Measurements from ENCODE around the gene ZNF618. TPM values are rescaled to one million over a fixed set of nuclear protein-coding genes. Genes with fewer than 3 reads are reported as not detected.

The ZNF618 gene
- total and polyA plus RNA-seq, 2 experiments from 2014 or later, result 12.1 to 22.1 TPM

DNA sequence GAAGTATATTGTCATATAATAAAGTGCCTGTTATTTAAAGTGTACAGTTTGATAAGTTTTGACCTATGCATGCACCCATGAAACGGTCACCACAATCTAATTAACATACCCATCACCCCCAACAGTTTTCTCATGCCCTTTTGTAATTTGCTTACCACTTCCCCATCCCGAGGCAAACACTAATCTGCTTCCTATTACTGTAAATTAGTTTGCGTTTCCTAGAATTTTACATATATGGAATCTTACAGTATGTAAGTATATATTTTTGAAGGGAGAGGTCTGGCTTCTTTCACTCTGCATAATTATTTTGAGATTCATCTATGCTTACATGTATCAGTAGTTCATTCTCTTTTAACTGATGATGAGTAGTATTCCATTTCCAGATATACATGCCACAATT lies 145.5 kb downstream of the ZNF618 start:
- Histone ChIP-seq H3K4me1 (ENCODE audit: insufficient read depth) (no peaks in the 10 kb centered on the region), H3F3A (replicated peaks; ENCODE audit: low read depth) (no peaks in the 10 kb centered on the region), H3K4me2 (no peak overlapping the region), H3K4me3 (no peak overlapping the region), H2AFZ (no peak overlapping the region), H3K9me2 (ENCODE audit: insufficient read depth) (no peaks in the 10 kb centered on the region), H3K36me3 (ENCODE audit: insufficient read depth) (peaks cover 2% of the 10 kb centered on the region; the same call in 1 of the 2 replicates), H3K27ac (ENCODE audit: low read depth) (no peak overlapping the region), H3K79me2 (replicated peaks; ENCODE audit: insufficient read depth) (no peaks in the 10 kb centered on the region), H3K27me3 (ENCODE audit: insufficient read depth) (no peaks in the 10 kb centered on the region), H4K20me1 (replicated peaks; ENCODE audit: insufficient read depth) (no peaks in the 10 kb centered on the region)
- Mint-ChIP-seq H3K36me3 (ENCODE audit: low read depth) (peaks cover 46% of the 10 kb centered on the region), H3K27me3 (ENCODE audit: insufficient read depth, low read depth, poor library complexity) (peaks cover 1% of the 10 kb centered on the region), H3K9me3 (peaks cover 15% of the 10 kb centered on the region), H3K27ac (no peak overlapping the region), H3K4me3 (no peak overlapping the region), H3K4me1 (peaks cover 6% of the 10 kb centered on the region)
- ATAC-seq, result no peak
- TF ChIP-seq EZH2phosphoT487 (IDR thresholded peaks at IDR 0.05; ENCODE audit: unreplicated experiment), result no peak
- no peak for TF ChIP-seq NANOG (IDR thresholded peaks at IDR 0.05; ENCODE audit: borderline replicate concordance)
- TF ChIP-seq, protein P1, sequence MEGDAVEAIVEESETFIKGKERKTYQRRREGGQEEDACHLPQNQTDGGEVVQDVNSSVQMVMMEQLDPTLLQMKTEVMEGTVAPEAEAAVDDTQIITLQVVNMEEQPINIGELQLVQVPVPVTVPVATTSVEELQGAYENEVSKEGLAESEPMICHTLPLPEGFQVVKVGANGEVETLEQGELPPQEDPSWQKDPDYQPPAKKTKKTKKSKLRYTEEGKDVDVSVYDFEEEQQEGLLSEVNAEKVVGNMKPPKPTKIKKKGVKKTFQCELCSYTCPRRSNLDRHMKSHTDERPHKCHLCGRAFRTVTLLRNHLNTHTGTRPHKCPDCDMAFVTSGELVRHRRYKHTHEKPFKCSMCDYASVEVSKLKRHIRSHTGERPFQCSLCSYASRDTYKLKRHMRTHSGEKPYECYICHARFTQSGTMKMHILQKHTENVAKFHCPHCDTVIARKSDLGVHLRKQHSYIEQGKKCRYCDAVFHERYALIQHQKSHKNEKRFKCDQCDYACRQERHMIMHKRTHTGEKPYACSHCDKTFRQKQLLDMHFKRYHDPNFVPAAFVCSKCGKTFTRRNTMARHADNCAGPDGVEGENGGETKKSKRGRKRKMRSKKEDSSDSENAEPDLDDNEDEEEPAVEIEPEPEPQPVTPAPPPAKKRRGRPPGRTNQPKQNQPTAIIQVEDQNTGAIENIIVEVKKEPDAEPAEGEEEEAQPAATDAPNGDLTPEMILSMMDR (conservative IDR thresholded peaks at IDR 0.05; ENCODE audit: low read depth in 2 of 2), result no peak
- no peak for TF ChIP-seq EZH2 (IDR thresholded peaks at IDR 0.05; ENCODE audit: low read depth, unreplicated experiment)
- TF ChIP-seq JUNB (IDR thresholded peaks at IDR 0.05; ENCODE audit: unreplicated experiment), result no peak
- TF ChIP-seq POLR2AphosphoS5 (IDR thresholded peaks at IDR 0.05; ENCODE audit: low read depth), result no peak
- TF ChIP-seq, protein P2, sequence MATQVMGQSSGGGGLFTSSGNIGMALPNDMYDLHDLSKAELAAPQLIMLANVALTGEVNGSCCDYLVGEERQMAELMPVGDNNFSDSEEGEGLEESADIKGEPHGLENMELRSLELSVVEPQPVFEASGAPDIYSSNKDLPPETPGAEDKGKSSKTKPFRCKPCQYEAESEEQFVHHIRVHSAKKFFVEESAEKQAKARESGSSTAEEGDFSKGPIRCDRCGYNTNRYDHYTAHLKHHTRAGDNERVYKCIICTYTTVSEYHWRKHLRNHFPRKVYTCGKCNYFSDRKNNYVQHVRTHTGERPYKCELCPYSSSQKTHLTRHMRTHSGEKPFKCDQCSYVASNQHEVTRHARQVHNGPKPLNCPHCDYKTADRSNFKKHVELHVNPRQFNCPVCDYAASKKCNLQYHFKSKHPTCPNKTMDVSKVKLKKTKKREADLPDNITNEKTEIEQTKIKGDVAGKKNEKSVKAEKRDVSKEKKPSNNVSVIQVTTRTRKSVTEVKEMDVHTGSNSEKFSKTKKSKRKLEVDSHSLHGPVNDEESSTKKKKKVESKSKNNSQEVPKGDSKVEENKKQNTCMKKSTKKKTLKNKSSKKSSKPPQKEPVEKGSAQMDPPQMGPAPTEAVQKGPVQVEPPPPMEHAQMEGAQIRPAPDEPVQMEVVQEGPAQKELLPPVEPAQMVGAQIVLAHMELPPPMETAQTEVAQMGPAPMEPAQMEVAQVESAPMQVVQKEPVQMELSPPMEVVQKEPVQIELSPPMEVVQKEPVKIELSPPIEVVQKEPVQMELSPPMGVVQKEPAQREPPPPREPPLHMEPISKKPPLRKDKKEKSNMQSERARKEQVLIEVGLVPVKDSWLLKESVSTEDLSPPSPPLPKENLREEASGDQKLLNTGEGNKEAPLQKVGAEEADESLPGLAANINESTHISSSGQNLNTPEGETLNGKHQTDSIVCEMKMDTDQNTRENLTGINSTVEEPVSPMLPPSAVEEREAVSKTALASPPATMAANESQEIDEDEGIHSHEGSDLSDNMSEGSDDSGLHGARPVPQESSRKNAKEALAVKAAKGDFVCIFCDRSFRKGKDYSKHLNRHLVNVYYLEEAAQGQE (IDR thresholded peaks at IDR 0.05; ENCODE audit: unreplicated experiment), result no peak
- no peak for DNase-seq (ENCODE audit: low spot score)

- no peaks in the 10 kb centered on the region for H3K79me2 ChIP-seq (replicated peaks; ENCODE audit: insufficient read depth)
- no peaks in the 10 kb centered on the region for H4K20me1 ChIP-seq (replicated peaks; ENCODE audit: insufficient read depth)
- H3K4me1 ChIP-seq (ENCODE audit: insufficient read depth), result no peaks in the 10 kb centered on the region
- no peak overlapping the region for H2AFZ ChIP-seq
- no peak overlapping the region for H3K4me3 ChIP-seq
- Mint-ChIP-seq H3K27ac (no peak overlapping the region), H3K9me3 (peaks cover 15% of the 10 kb centered on the region), H3K4me3 (no peak overlapping the region), H3K4me1 (peaks cover 6% of the 10 kb centered on the region), H3K36me3 (ENCODE audit: low read depth) (peaks cover 51% of the 10 kb centered on the region), H3K27me3 (ENCODE audit: insufficient read depth, low read depth, poor library complexity) (peaks cover 1% of the 10 kb centered on the region)
- TF ChIP-seq, protein P2 (IDR thresholded peaks at IDR 0.05; ENCODE audit: unreplicated experiment), result no peak
- TF ChIP-seq, protein P3, sequence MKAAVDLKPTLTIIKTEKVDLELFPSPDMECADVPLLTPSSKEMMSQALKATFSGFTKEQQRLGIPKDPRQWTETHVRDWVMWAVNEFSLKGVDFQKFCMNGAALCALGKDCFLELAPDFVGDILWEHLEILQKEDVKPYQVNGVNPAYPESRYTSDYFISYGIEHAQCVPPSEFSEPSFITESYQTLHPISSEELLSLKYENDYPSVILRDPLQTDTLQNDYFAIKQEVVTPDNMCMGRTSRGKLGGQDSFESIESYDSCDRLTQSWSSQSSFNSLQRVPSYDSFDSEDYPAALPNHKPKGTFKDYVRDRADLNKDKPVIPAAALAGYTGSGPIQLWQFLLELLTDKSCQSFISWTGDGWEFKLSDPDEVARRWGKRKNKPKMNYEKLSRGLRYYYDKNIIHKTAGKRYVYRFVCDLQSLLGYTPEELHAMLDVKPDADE (IDR thresholded peaks at IDR 0.05), result no peak
- no peak for TF ChIP-seq NANOG (IDR thresholded peaks at IDR 0.05; ENCODE audit: borderline replicate concordance)
- no peaks in the 10 kb centered on the region for H3K9me2 ChIP-seq (ENCODE audit: insufficient read depth)
- H3F3A ChIP-seq (replicated peaks; ENCODE audit: low read depth), result no peaks in the 10 kb centered on the region
- H3K4me2 ChIP-seq, result no peak overlapping the region
- no peak overlapping the region for H3K27ac ChIP-seq (ENCODE audit: low read depth)
- H3K36me3 ChIP-seq (ENCODE audit: insufficient read depth), result peaks cover 2% of the 10 kb centered on the region; the same call in 1 of the 2 replicates
- no peaks in the 10 kb centered on the region for H3K27me3 ChIP-seq (ENCODE audit: insufficient read depth)
- ATAC-seq (no peak), DNase-seq (ENCODE audit: low spot score) (no peak)
Observed at GRCh38 chr9:114023961-114024360, 147.9 kb downstream of the ZNF618 start.
